HG02884 (cell line): ENCODE measurements around the gene FAM9C.

Source experiments
- ATAC-seq: cut with Tn5 transposase; IDR thresholded peaks from one replicate; pipeline ENCODE4 v1.9.1; 2021; ENCODE audit warnings: mild to moderate bottlenecking, moderate library complexity; ENCODE audit not compliant: unreplicated experiment

Gene FAM9C

DNA sequence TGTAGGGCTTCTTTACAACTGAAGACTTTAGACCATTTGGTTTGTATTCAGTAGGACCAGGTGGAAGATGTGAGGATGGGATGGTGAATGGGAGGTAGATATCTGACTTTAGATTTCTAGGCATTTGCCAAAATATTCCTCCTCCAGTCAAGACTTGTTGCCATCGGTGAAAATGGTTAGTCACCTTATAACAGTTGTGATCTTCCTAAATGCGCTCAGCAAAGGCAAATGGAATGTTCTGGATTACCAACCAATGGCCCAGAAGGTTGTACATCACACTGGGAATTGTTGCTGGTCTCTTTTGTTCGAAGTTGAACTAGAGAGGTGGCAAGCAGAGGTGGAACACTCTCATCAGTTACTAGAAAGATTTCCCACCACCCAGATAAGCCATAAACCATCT, 35.6 kb downstream of the FAM9C start:
- ATAC-seq, result no peak

DNA sequence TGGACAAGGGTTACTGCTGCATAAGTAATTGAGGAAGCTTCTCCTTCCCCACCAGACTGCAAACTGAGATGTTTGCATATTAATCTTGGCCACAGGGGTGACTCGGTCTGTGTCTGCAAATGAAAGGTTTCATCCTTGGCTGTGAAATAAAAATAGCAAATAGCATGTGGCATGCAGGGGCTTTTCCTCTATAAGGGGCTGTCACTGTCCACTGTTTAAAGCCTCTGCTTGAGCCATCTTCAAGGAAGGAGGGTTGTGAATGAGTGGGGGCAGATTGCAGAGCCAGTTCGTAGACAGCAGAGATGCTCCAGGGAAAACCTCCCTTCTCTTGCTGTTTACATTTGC, 36.3 kb downstream of the FAM9C start:
- no peak for ATAC-seq

DNA sequence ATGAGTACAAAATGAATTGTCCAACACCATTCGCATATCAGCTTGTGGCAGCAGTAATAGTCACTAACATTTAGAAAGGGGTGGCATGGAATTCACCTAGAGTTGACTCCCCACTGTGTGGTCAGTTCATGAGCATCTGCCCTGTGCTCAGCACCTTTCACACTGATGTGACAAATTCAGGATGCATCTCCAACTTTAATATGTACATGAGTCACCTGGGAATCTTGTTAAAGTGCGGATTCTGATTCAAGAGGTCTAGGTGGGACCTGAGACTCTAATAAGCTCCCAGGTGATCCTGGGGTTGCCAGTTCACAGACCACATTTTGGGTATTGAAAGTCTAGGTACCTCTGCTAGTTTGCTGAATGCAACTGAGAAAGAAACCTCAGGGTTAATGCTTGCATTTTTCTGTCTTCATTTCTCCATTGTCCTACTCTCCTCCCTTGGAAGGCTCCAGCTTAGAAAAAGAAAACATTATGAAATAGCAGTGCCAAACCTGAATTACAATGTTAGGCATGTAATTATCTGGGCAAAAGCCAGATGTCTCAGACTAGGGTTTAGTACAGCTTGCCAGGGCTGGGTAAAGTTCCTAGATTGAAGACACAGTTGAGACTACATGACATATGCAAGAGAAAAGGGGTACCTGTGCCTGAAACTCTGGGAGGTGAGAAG, 36.8 kb downstream of the FAM9C start:
- ATAC-seq, result no peak

DNA sequence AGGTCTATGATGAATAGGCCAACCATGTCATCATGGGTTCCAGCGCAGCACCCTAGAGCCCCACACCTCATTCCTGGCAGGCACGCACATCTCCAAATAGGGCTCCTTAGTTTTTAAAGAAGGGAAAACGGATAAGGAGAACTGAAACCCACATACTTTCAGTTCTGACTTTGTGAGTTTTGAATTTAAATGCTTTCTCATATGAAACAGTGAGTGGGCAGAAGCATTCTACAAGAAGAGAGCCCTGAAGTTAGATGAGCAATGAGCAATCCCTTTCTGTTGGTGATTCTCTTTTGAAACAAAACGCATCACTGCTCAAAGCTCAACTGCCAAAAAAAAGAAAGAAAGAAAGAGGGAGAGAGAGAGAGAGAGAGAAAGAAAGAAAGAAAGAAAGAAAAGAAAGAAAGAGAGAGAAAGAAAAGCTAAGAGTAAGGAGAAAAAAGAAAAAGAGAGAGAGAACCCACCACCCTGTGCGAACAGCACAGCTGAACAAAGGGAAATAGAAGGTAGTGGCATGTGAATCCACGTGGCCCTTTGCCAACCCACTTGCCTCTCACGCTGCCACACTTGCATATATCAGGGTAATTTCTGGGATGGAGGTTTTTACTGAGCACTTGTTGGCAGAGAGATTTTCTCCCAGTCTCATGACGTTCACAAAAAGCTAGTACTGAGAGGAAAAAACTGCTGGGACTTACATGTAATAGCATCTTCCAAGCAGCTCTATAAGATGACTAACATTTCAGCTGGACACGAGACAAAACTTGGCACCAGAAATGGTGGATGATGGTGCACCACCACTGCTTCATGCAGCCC, 38.6 kb downstream of the FAM9C start:
- peak; percentile 46 for ATAC-seq

DNA sequence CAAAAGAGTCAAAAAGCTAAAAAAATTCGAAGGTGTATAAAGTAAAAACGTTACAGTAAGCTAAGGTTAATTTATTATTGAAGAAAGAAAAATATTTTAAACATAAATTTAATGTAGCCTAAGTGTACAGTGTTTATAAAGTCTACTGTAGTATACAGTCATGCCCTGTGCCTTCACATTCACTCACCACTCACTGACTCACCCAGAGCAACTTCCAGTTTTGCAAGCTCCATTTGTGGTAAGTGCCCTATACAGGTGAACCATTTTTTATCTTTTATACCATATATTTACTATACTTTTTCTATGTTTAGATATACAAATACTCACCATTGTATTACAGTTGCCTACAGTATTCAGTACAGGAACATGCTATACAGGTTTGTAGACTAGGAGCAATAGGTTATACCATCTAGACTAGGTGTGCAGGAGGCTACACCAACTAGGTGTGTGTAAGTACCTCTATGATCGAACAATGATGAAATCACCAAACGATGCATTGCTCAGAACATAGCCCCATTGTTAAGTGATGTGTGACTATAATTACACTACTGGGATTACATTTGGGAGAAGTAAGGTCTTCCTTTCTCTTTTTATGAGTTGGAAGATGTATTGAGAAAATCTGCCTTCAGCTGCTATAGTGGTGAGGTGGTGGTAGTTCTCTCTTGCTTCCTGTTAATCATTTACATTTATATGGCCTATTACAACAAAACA, 42.3 kb downstream of the FAM9C start:
- no peak for ATAC-seq

DNA sequence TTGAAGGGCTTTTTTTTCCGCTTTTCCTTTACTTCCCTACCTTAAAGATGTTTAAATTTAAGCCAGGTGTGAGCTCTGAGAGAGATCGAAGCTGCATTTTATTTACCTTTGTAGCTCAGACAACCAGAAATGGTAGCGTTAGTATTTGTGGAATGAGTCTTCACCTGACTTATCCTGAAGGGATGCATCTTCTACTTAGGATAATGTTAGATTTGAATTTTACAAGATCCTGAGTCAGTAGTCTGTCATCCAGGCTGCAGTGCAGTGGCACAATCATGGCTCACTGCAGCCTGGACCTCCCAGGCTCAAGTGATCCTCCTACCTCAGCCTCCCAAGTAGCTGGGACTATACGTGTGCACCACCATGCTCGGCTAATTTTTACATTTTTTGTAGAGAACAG, 43.3 kb downstream of the FAM9C start:
- ATAC-seq, result no peak

DNA sequence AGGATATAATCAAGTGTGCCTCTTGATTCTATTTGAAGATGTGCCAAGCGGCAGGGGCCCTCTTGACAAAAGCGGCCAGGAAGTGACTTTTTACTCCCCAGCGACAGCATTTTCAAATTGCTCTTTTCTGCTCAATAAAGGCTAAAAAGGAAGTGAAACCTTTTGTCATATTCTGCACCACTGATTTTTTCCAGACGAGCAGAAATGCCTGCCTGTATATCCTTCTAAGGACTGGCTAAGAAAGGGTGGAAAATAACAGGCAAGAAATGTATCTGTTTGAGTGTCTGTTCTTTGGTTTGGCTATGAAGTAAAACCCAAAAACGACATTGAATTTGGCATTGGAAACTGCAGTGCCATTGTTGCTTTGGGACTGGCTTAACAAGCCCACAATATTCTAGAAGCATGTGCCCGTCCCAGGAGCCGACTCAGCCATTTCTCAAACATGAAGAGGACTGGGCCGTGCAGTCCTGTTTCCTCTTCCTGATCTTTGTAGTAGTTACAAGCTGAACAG, 44.1 kb downstream of the FAM9C start:
- ATAC-seq, result peak; percentile 37

DNA sequence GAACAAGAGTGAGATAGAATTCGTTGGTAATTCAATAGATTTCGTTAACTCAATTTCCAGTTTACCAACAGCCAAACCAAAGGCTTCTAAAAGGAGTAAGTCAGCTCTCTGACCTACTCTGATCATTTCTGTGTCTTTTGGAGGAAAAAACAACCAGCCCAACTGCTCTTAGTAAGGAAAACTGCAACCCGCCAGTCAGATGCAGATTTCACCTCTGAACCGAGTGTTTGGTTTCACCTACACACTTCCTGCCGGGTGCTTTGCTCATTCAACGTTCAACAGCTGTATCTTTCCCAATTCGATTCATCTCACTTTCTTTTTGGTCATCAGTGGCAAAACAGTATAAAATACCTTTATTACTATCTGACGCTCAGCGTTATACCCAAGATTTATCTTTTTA, 45.0 kb downstream of the FAM9C start:
- ATAC-seq, result no peak

DNA sequence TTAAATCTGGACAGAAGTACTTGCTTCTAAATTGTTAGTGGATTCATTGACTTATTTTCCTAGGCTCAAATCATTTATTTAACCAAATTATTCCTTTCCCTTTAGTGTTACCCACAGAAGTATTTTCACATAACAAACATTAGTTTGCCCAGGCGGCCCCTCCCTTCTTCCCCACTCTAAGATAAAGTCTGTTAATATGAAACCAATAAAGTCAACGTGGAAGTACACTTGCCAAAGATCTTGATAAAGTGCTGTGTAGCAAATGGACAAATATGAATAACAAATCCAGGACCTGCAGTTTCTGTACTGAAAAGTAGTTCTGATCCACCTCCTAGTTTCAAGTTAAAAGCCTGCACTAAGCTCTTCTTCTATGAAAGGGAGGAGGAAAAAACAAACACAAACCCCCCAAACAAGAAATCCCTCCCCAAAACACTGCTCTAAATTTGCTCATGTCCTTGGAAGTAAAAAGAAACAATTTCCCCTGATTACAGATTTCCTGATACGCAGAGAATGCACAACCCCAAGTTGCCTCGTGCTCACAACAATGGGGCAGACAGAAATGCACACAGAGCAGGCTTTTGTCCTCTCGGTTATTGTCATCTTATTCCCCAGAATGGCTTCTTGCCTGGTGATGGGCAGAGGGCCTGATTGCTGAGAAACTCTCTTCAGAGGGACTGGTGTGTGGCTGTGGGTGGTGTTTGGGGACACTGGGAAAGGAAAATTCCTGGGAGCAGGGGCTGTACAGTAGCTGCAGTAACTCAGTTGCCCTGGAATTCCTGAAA, 46.3 kb downstream of the FAM9C start:
- ATAC-seq, result no peak

DNA sequence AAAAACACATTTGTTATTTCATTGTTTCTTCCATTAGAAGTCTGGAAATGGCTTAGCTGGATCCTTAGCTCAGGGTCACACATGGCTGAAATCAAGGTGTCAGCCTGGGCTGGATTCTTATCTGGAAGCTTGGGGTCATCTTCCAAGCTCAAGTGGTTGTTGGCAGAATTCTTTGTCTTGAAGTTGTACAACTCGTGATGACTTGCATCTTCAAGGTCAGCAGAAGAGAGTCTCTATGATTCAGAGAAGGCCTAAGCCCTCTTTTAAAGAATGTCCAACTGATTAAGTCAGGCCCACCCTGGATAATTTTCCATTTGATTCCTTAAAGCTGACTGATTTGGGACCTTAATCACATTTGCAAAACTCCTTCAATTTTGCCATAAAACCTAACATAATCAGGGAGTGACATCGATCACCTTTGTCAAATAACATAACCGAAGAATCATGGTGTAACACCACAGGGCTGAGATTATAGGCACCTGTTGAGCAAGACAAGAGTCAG, 47.4 kb downstream of the FAM9C start:
- no peak for ATAC-seq

DNA sequence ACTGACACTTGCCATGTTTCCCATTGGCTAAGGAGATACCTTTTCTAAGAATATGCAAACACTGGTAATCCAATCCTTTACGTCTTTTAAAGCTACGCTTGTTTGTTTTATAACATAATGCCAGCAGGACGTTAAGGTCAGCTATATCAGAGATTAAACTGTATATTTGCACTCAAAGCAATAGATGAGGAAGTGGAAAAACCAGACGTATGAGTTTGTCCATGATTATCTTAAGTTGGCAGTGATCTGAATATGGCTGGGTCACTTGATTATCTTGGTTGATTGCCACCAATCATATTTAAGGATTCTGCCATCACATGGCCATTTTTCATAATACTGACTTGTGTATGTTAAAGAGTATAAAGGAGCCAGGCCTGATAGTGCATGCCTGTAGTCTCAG, 50.1 kb downstream of the FAM9C start:
- no peak for ATAC-seq

DNA sequence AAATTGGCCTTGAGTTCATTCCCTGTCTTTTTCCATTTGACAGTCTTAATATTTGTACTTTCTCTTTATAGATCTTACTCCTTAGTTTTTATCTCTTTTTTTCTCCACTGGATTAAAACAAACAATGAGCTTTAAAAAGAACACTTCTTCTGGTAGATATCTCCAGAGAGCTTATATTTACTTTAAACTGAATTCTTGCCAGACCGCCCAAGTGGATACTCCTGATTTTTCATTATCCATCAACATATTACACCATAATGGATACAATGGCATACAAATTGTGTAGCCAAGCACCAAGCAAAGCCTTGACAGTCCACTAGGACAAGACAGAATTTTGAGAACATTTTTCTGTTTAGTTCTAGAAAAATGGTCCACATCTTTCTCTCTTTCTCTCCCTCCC, 50.6 kb downstream of the FAM9C start:
- ATAC-seq, result no peak

DNA sequence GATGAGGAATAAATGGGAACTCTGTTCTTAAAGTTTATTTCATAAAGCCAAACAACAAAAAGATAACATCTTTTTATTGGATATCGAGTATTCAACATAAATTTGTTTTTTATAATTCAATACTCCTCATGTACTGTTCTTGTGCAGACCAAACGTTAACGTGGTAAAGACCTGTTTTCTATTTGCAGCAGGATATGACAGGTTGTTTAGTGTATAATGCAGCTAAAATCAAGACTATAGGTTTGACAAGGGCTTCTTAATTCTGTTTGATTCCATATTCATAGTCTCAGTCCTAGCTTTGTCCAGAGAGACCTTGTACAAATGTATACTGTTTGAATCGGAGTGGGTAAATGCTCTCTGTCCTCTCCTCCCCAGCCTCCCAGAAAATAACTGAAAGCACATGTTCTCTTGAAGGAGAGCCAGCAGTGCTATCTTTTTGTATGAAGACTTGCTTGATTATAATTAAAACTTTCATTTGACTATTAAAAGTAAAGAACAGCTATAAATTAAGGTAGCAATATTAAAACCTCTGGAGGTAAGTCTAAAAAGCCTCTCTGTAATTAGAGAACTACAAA, 51.8 kb downstream of the FAM9C start:
- ATAC-seq, result no peak

DNA sequence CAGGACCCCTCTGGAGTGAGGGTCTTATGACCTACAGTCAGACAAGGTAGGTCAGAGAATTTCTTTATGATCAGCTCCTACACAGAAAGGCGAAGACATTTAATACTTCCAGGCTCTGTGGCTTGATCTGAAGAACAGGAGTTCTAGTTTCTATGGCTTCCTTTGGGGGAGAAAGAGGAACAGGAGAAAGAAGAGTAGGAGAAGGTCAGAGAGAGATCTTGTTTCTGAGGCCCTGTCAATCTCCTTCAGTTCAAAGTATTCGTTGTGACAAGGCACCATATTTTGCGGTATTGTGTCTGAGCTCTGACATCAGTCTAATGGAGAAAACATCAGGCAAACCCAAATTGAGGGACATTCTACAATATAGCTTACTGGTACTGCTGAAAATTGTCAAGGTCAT, 52.8 kb downstream of the FAM9C start:
- no peak for ATAC-seq

DNA sequence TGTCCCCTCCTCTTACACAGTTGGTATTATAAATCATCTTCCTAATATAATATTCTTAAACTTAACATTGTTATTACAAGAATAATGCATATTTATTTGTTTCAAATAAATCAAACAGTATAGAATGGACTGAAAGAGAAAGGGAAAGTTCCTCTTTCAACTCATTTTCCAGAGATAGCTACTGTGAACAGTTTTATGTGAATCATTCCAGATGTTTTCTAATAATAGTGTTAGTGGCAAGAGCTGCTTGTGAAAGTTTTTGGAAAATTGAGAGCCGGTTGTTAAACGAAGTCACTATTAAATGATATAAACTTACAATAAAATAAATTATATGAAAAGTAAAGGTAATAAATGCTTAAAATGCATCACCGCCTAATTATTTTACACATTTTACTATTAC, 55.0 kb downstream of the FAM9C start:
- no peak for ATAC-seq

DNA sequence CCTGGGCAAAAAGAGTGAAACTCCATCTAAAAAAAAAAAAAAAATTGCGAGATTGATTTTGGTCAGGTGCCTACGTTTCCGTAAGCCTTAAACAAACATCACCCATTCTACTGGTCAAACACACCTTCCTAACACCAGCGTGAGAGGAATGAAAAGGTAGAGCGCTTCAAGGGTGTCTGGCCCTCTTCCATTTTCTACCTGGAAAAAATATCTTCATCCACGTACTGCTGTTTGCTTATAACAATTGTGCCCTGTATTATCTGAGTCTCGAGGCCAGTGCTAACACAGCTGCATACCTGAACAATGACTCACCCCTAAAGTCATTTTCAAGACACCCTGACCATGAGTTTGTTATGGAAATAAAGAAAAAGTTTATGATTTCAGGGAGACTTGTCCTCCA, 55.6 kb downstream of the FAM9C start:
- ATAC-seq, result no peak

DNA sequence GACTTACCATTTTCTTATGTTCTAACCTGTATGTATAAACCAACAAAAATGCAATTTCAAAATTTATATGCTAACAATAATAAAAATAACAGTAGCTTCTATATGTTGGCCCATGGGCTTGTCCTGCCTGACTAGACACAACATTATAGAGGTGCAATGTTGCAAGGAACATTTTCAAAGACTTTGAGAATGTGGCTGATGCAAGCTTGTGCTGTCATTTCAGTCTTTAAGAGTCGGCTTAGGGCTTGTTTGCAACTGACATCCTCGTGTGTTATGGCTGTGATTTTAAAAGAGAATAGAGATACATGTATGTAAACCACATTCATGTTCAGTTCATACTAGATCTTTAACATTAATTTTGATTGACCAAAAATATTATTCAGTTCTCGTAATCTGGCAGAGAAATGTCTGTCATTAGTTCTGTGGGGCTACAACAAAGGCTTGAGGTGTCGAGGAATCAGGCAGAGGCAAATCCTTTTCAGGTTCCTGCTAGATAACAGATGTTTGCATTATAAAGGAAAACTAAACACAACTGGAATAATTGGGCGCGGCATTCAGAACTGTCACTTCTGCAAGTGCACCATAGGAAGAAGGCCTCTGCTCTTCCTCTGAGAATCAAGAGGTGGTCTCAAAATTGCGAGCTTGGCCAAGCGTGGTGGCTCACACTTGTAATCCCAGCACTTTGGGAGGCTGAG, 56.4 kb downstream of the FAM9C start:
- ATAC-seq, result no peak

DNA sequence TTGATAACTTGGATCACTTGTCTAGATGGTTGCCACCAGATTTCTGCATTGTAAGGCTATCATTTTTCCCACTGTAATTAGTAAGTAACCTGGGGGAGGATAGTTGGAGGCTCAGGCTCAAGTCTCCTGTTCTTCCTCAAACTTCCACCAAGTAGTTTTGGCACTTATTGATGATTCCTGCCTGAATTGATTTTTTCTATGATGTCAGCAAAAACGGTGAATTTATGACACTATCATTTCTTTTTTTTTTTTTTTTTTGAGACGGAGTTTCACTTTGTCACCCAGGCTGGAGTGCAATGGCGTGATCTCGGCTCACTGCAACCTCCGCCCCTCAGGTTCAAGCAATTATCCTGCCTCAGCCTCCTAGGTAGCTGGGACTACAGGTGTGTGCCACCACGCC, 57.1 kb downstream of the FAM9C start:
- no peak for ATAC-seq

DNA sequence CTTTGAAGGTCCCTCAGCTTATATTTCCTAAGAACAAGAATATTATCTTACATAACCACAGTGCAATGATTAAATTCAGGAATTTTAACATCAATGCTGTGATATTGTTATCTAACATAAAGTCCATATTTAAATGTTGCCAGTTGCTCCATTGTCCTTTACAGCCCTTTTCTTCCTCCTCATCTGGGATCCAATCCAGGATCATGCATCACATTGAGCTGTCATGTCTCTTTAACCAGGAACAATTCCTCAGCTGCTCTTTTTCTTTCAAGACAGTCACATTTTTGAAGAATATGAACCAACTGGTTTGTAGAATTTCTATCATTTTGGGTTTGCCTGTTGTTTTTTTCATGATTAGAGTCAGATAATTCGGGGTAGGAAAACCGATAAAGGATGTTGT, 57.5 kb downstream of the FAM9C start:
- no peak for ATAC-seq

DNA sequence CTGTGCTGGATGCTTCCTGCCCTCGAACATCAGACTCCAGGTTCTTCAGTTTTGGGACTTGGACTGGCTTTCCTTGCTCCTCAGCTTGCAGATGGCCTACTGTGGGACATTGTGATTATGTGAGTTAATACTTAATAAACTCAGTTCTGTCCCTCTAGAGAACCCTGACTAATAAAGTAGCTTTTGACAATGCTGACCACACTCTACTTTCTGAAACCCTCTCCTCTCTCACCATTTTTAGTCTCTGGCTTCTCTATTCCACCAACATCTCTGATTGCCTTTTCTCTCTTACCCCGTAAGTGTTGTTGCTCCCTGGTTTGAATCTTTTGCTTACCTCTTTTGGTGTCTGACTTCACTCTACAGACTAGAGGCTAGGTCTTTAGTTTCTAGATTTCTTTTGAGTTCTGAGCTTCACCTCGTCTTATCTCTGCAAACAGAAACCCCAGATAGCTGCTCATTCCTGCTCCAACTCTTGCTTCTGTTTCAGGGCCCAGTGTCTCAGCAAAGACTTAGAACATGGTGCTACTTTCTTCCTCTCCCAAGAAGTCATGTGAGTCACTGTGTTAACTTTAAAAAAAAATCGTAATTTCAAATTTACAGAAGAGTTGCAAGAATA, 58.1 kb downstream of the FAM9C start:
- no peak for ATAC-seq
